ENCODE measurements around the gene PMM2.

PMM2 gene

DNA sequence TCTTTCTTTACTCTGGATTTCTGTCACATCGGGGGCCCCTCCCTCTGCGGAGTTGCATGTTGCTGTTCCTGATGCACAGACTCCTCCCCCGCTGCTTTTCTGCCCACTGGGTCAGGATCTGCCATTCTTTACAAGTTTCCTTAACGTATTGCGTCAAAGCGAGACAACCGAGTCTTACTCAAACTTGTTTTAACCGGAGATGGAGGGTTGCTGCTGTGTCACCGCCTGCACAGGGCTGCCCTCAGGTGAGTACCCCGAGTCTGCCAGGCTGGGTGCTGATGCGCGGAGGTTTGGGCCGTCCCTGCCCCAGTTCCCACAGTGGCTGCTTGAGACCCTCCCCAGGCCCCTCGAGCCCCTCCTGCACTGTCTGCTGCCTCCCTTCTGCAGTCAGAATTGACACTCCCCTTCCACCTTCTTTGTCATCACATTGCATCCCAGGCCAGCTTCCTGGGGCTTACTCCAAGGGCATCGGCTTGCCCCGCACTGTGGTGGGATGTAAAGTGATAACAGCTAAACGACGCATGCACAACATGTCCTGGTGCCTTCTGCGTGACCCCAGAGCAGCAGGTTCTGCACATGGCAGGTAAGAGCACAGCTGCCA lies 51.9 kb downstream of the PMM2 start:
- Histone ChIP-seq H3K4me2 (ENCODE audit: low read length) (no peak overlapping the region), H3K36me3 (ENCODE audit: insufficient read depth, low read length) (peaks cover 80% of the 10 kb centered on the region), H3K79me2 (ENCODE audit: insufficient read depth, low read length) (no peaks in the 10 kb centered on the region), H3F3A (ENCODE audit: insufficient read depth, low read length) (no peaks in the 10 kb centered on the region), H2AFZ (ENCODE audit: low read length) (no peak overlapping the region), H4K20me1 (ENCODE audit: insufficient read depth, low read length) (no peaks in the 10 kb centered on the region), H3K9me3 (ENCODE audit: low read length) (no peaks in the 10 kb centered on the region), H3K4me1 (ENCODE audit: insufficient read depth, low read length, severe bottlenecking) (no peaks in the 10 kb centered on the region), H3K27me3 (ENCODE audit: insufficient read depth, low read length) (no peaks in the 10 kb centered on the region), H3K9me2 (ENCODE audit: low read depth, low read length) (no peaks in the 10 kb centered on the region), H3K27ac (ENCODE audit: low read depth, low read length, poor library complexity, severe bottlenecking) (no peak overlapping the region), H3K9ac (ENCODE audit: low read length) (no peak overlapping the region), H3K4me3 (ENCODE audit: low read depth, low read length, poor library complexity, severe bottlenecking) (no peak overlapping the region)
- TF ChIP-seq, protein P1, sequence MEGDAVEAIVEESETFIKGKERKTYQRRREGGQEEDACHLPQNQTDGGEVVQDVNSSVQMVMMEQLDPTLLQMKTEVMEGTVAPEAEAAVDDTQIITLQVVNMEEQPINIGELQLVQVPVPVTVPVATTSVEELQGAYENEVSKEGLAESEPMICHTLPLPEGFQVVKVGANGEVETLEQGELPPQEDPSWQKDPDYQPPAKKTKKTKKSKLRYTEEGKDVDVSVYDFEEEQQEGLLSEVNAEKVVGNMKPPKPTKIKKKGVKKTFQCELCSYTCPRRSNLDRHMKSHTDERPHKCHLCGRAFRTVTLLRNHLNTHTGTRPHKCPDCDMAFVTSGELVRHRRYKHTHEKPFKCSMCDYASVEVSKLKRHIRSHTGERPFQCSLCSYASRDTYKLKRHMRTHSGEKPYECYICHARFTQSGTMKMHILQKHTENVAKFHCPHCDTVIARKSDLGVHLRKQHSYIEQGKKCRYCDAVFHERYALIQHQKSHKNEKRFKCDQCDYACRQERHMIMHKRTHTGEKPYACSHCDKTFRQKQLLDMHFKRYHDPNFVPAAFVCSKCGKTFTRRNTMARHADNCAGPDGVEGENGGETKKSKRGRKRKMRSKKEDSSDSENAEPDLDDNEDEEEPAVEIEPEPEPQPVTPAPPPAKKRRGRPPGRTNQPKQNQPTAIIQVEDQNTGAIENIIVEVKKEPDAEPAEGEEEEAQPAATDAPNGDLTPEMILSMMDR (IDR thresholded peaks at IDR 0.05; ENCODE audit: low read length) = no peak
- no peak for TF ChIP-seq EZH2 (IDR thresholded peaks at IDR 0.05; ENCODE audit: borderline replicate concordance, low read length)

DNA sequence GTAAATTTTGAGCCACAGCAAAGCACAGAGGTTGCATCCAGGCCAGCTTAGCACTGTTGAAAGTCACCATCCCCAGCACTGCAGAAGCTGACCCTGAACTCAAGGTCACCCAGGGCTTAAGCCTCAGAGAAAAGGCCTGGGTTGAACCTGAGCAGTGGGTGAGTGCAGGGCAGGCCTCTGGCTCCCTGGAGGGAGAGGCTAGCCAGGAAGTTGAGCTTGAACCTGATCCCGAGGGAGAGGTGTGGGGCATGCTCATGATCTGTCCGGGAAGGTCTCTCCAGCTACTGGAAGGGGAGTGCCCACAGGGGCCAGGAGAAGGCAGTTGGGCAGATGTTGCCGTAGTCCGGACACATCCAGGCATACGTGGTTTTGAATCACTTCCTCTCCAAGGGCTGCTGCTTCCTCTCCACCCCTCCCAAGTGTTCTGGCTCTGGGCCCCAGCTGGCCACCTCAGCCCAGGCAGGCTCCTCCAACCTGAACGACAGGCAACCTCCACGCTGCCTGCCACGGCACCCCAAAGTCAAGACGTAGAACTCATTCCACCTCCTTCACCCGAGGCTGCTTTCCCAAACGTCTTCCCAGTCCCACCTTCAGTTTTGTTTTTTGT lies 52.7 kb downstream of the PMM2 start:
- no peaks in the 10 kb centered on the region for H3F3A ChIP-seq (ENCODE audit: insufficient read depth, low read length)
- H3K4me2 ChIP-seq (ENCODE audit: low read length) = no peak overlapping the region
- no peak overlapping the region for H3K27ac ChIP-seq (ENCODE audit: low read depth, low read length, poor library complexity, severe bottlenecking)
- no peaks in the 10 kb centered on the region for H3K9me3 ChIP-seq (ENCODE audit: low read length)
- no peak overlapping the region for H3K9ac ChIP-seq (ENCODE audit: low read length)
- no peak overlapping the region for H3K4me3 ChIP-seq (ENCODE audit: low read depth, low read length, poor library complexity, severe bottlenecking)
- peaks cover 88% of the 10 kb centered on the region for H3K36me3 ChIP-seq (ENCODE audit: insufficient read depth, low read length)
- no peaks in the 10 kb centered on the region for H3K27me3 ChIP-seq (ENCODE audit: insufficient read depth, low read length)
- H2AFZ ChIP-seq (ENCODE audit: low read length) = no peak overlapping the region
- TF ChIP-seq, protein P1 (IDR thresholded peaks at IDR 0.05; ENCODE audit: low read length) = no peak
- TF ChIP-seq EZH2 (IDR thresholded peaks at IDR 0.05; ENCODE audit: borderline replicate concordance, low read length) = no peak
- H4K20me1 ChIP-seq (ENCODE audit: insufficient read depth, low read length) = no peaks in the 10 kb centered on the region
- no peaks in the 10 kb centered on the region for H3K9me2 ChIP-seq (ENCODE audit: low read depth, low read length)
- H3K79me2 ChIP-seq (ENCODE audit: insufficient read depth, low read length) = no peaks in the 10 kb centered on the region
- H3K4me1 ChIP-seq (ENCODE audit: insufficient read depth, low read length, severe bottlenecking) = no peaks in the 10 kb centered on the region

DNA sequence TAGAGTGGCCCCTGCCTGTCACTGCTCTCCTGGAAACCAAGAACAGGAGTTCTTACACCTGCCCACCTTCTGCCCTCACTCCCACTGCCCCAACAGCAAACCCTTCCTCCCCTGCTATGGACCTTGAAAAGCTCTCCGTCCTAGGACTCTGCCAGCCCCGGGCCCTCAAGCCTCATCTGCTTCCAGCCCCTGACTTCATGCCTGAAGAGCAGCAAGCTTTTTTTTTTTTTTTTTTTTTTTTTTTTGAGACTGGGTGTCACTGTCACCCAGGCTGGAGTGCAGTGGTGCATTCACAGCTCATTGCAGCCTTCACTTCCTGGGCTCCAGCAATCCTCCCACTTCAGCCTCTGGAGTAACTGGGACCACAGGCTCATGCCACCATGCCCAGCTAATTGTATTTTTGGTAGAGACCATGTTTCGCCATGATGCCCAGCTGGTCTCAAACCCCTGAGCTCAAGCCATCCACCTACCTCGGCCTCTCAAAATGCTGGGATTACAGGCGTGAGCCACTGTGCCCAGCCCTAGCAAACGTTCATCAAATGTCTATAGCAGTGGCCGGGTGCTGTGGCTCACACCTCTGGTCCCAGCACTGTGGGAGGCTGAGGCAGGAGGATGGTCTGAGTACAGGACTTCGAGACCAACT lies 54.2 kb downstream of the PMM2 start:
- peaks cover 95% of the 10 kb centered on the region for H3K36me3 ChIP-seq (ENCODE audit: insufficient read depth, low read length)
- no peaks in the 10 kb centered on the region for H3K79me2 ChIP-seq (ENCODE audit: insufficient read depth, low read length)

More for the DNA sequence above, 54.2 kb downstream of the PMM2 start:
- H3K9me3 ChIP-seq (ENCODE audit: low read length) = no peaks in the 10 kb centered on the region
- no peak overlapping the region for H3K27ac ChIP-seq (ENCODE audit: low read depth, low read length, poor library complexity, severe bottlenecking)
- H3K4me3 ChIP-seq (ENCODE audit: low read depth, low read length, poor library complexity, severe bottlenecking) = no peak overlapping the region
- no peaks in the 10 kb centered on the region for H3K9me2 ChIP-seq (ENCODE audit: low read depth, low read length)
- H4K20me1 ChIP-seq (ENCODE audit: insufficient read depth, low read length) = no peaks in the 10 kb centered on the region
- no peak overlapping the region for H2AFZ ChIP-seq (ENCODE audit: low read length)
- no peak overlapping the region for H3K4me2 ChIP-seq (ENCODE audit: low read length)
- TF ChIP-seq, protein P1 (IDR thresholded peaks at IDR 0.05; ENCODE audit: low read length) = no peak
- TF ChIP-seq EZH2 (IDR thresholded peaks at IDR 0.05; ENCODE audit: borderline replicate concordance, low read length) = no peak
- H3K9ac ChIP-seq (ENCODE audit: low read length) = no peak overlapping the region
- no peaks in the 10 kb centered on the region for H3F3A ChIP-seq (ENCODE audit: insufficient read depth, low read length)
- no peaks in the 10 kb centered on the region for H3K27me3 ChIP-seq (ENCODE audit: insufficient read depth, low read length)
- no peaks in the 10 kb centered on the region for H3K4me1 ChIP-seq (ENCODE audit: insufficient read depth, low read length, severe bottlenecking)

All from OCI-LY1 (cell line).